ENCODE data around the gene RNF213. TPM values are rescaled to one million over a fixed set of nuclear protein-coding genes. Genes with fewer than 3 reads are reported as not detected.

RNF213 gene
- total and polyA plus RNA-seq, 10 of the 15 experiments (the other 5 are each of a cell fraction or from before 2014, with no cell fraction given) = 18.6 to 145 (median 65.8) TPM

DNA sequence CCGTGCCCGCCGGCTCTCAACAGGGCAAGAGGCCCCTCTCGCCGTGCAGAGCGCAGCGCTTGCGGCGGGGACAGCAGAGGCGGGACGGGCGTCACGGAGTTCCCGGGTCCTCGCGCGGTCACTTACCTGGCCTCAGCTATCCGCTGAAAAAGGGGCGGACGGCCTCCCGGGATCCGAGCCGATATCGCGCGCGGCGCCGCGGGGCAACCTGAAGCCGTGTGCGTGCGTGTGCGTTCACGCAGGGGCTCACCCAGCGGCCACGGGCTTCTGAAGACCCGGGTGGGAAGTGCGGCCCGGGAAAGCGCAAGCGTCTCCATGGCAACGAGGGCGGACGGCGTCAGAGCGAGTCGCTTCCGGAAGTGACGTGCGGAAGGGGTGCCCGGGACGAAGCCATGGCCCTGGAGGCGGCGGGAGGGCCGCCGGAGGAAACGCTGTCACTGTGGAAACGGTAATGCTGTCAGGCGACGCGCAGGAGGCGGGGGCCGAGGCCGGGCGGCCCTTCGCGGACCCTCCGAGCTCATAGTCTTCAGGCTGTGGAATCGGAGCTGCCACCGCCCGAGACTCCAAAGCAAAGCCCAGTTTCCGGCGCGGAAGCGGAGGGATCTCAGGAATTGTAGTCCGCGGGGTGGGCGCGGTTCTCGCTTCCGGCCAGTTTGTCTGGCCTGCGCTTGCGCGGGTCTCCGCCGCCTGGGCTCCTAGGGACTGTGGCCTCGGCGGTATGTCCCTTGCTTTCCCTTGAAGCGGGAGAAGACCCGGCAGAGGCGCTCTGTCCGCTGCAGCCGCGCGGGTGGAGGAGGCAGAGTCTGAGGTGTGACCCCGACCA, 154.4 kb downstream of the RNF213 start, which contains the start of gene ENDOV (continued):
- TF ChIP-seq, protein P1, sequence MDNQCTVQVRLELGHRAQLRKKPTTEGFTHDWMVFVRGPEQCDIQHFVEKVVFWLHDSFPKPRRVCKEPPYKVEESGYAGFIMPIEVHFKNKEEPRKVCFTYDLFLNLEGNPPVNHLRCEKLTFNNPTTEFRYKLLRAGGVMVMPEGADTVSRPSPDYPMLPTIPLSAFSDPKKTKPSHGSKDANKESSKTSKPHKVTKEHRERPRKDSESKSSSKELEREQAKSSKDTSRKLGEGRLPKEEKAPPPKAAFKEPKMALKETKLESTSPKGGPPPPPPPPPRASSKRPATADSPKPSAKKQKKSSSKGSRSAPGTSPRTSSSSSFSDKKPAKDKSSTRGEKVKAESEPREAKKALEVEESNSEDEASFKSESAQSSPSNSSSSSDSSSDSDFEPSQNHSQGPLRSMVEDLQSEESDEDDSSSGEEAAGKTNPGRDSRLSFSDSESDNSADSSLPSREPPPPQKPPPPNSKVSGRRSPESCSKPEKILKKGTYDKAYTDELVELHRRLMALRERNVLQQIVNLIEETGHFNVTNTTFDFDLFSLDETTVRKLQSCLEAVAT (IDR thresholded peaks at IDR 0.05) = peak; percentile 80; the same call in 1 of the 2 replicates
- TF ChIP-seq, protein P2, sequence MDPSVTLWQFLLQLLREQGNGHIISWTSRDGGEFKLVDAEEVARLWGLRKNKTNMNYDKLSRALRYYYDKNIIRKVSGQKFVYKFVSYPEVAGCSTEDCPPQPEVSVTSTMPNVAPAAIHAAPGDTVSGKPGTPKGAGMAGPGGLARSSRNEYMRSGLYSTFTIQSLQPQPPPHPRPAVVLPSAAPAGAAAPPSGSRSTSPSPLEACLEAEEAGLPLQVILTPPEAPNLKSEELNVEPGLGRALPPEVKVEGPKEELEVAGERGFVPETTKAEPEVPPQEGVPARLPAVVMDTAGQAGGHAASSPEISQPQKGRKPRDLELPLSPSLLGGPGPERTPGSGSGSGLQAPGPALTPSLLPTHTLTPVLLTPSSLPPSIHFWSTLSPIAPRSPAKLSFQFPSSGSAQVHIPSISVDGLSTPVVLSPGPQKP (IDR thresholded peaks at IDR 0.05; ENCODE audit: low read depth, low read length) = peak; percentile 74
- TF ChIP-seq STAT1 (conservative IDR thresholded peaks at IDR 0.05) (peak; percentile 81; the same call in 1 of the 2 replicates), ZNF217 (IDR thresholded peaks at IDR 0.05) (no peak), CHD4 (IDR thresholded peaks at IDR 0.05) (no peak), CHD1 (IDR thresholded peaks at IDR 0.05; ENCODE audit: low read depth, low read length) (no peak), RB1 (IDR thresholded peaks at IDR 0.05; ENCODE audit: borderline replicate concordance) (peak; percentile 87; the same call in 1 of the 2 replicates), GABPA (IDR thresholded peaks at IDR 0.05; ENCODE audit: low read depth) (peak; percentile 92), PAX5 (IDR thresholded peaks at IDR 0.05; ENCODE audit: borderline replicate concordance, low read depth, low read length) (0 out of 2 replicates have a peak, but pooled peaks have one; percentile 4), RFX5 (IDR thresholded peaks at IDR 0.05; ENCODE audit: low read depth, low read length) (no peak), CREB1 (IDR thresholded peaks at IDR 0.05; ENCODE audit: low read depth) (peak; percentile 97), DPF2 (IDR thresholded peaks at IDR 0.05) (peak; percentile 80; the same call in 1 of the 2 replicates), SRF (IDR thresholded peaks at IDR 0.05; ENCODE audit: low read depth in 2 of 2, low read length in 2 of 2) (peak in 1 of 2 experiments; percentile 62; a peak in 1 of 4 replicates), IKZF1 (conservative IDR thresholded peaks at IDR 0.05) (peak; percentile 97), NR2F1 (conservative IDR thresholded peaks at IDR 0.05) (no peak; the same call in 1 of the 2 replicates), NRF1 (conservative IDR thresholded peaks at IDR 0.05; ENCODE audit: low read depth, low read length) (peak; percentile 81), SMAD1 (IDR thresholded peaks at IDR 0.05; ENCODE audit: low read depth, partially characterized antibody) (no peak), CHD2 (IDR thresholded peaks at IDR 0.05; ENCODE audit: borderline replicate concordance, low read depth, low read length) (peak; percentile 92), IKZF2 (IDR thresholded peaks at IDR 0.05) (peak; percentile 71 to 76; a peak in 3 of 4 replicates), CREM (IDR thresholded peaks at IDR 0.05; ENCODE audit: low read depth) (peak; percentile 98), POLR2AphosphoS2 (IDR thresholded peaks at IDR 0.05; ENCODE audit: low read depth, low read length) (0 out of 2 replicates have a peak, but pooled peaks have one; percentile 35), BACH1 (IDR thresholded peaks at IDR 0.05; ENCODE audit: borderline replicate concordance) (peak; percentile 69; the same call in 1 of the 2 replicates), ETV6 (conservative IDR thresholded peaks at IDR 0.05 in 1 of 2, IDR thresholded peaks at IDR 0.05 in 1 of 2; ENCODE audit: borderline replicate concordance in 1 of 2, low read depth in 1 of 2) (no peak), TARDBP (IDR thresholded peaks at IDR 0.05; ENCODE audit: borderline replicate concordance) (peak; percentile 56; the same call in 1 of the 2 replicates)
- TF ChIP-seq, protein P3, sequence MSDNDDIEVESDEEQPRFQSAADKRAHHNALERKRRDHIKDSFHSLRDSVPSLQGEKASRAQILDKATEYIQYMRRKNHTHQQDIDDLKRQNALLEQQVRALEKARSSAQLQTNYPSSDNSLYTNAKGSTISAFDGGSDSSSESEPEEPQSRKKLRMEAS (IDR thresholded peaks at IDR 0.05; ENCODE audit: low read depth, low read length) = 0 out of 2 replicates have a peak, but pooled peaks have one; percentile 1
- TF ChIP-seq, protein P4, sequence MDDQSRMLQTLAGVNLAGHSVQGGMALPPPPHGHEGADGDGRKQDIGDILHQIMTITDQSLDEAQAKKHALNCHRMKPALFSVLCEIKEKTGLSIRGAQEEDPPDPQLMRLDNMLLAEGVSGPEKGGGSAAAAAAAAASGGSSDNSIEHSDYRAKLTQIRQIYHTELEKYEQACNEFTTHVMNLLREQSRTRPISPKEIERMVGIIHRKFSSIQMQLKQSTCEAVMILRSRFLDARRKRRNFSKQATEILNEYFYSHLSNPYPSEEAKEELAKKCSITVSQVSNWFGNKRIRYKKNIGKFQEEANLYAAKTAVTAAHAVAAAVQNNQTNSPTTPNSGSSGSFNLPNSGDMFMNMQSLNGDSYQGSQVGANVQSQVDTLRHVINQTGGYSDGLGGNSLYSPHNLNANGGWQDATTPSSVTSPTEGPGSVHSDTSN (IDR thresholded peaks at IDR 0.05; ENCODE audit: insufficient replicate concordance, low read depth, low read length) = peak; percentile 78

Measured in GM12878 (cell line).